ENCODE results near the gene SH2D3C. TPM values are rescaled to one million over a fixed set of nuclear protein-coding genes. Genes with fewer than 3 reads are reported as not detected.

The SH2D3C gene
- total and polyA plus RNA-seq, 4 donors, result 34.5 to 51.5 (median 42.0) TPM

DNA sequence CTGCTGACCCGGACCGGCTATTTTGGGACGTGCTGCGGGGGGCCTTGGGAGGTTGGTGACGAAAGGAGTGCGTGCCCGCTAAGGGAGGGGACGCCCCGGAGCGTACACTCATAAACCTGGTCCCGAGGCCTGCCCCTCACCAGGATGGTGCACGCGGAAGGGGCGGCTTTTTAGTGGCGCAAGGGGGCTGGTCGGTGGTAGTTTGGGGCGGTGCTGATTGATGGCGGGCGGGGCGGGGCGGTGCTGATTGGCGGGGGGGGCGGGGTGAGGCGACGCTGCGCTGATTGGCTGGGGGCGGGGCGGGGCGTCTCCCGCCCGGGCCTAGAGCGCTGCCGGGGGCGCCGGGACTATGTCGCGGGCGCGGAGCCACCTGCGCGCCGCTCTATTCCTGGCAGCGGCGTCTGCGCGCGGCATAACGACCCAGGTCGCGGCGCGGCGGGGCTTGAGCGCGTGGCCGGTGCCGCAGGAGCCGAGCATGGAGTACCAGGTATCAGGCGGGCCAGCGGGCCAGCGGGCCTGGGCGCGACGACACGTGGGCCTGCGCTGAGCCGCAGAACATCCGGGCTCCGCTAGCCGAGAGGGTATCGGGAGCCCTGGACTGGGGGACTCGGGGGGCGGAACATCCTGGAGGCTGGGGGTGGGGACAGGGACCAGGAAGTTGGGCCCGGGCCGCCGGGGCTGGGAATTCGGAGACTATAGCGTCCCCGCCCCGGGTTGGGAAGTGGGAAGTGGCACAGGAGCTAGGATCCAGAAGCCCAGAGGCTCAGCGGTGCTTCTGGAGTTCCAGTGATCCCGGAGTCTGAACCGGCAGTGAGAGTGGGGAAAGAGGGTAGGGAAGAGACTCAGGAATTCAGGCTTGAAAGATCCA is 24.3 kb upstream of the SH2D3C start, which contains the start of gene FPGS:
FPGS (plus strand) TSS at position 307 of the 868 bp plus-strand sequence; CDS start at position 350, 43 bp downstream.
- Histone ChIP-seq H3K9me3 (ENCODE audit: control insufficient read depth in 4 of 4, insufficient read depth in 3 of 4, low read length in 3 of 4) (no peaks in the 10 kb centered on the region), H3K36me3 (ENCODE audit: control insufficient read depth in 4 of 4, insufficient read depth in 4 of 4, low read length in 4 of 4) (peaks cover 3 to 19% (median 13%) of the 10 kb centered on the region in 4 donors), H3K27ac (ENCODE audit: low read depth in 1 of 2, low read length in 1 of 2) (peak within 1 kb of the TSS; percentile 97 to 98), H3K4me1 (ENCODE audit: control insufficient read depth in 5 of 5, insufficient read depth in 5 of 5, low read length in 5 of 5) (peaks cover 0 to 20% (median 10%) of the 10 kb centered on the region in 5 donors), H3K4me3 (peak within 1 kb of the TSS; percentile 43), H3K9ac (ENCODE audit: insufficient read depth in 1 of 2, low read length in 2 of 2) (peak within 1 kb of the TSS; percentile 83 to 86), H3K27me3 (ENCODE audit: control insufficient read depth in 3 of 3, insufficient read depth in 3 of 3, low read length in 2 of 3) (no peaks in the 10 kb centered on the region)
- ATAC-seq (ENCODE audit: insufficient read depth, low FRiP score), result peak; percentile 90
- peak; percentile 90 to 93 (median 92) for DNase-seq
- WGBS, 2 donors, result 0% methylated on average over 63 to 83 of the region's 83 CpGs
- TF ChIP-seq, protein P1, sequence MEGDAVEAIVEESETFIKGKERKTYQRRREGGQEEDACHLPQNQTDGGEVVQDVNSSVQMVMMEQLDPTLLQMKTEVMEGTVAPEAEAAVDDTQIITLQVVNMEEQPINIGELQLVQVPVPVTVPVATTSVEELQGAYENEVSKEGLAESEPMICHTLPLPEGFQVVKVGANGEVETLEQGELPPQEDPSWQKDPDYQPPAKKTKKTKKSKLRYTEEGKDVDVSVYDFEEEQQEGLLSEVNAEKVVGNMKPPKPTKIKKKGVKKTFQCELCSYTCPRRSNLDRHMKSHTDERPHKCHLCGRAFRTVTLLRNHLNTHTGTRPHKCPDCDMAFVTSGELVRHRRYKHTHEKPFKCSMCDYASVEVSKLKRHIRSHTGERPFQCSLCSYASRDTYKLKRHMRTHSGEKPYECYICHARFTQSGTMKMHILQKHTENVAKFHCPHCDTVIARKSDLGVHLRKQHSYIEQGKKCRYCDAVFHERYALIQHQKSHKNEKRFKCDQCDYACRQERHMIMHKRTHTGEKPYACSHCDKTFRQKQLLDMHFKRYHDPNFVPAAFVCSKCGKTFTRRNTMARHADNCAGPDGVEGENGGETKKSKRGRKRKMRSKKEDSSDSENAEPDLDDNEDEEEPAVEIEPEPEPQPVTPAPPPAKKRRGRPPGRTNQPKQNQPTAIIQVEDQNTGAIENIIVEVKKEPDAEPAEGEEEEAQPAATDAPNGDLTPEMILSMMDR (IDR thresholded peaks at IDR 0.05; ENCODE audit: control extremely low read depth, extremely low read depth), result no peak

- H3K9ac ChIP-seq (ENCODE audit: insufficient read depth in 1 of 2, low read length in 2 of 2), result peak overlapping the region; percentile 24 to 30
- no peaks in the 10 kb centered on the region for H3K9me3 ChIP-seq (ENCODE audit: control insufficient read depth in 4 of 4, insufficient read depth in 3 of 4, low read length in 3 of 4)
- peak overlapping the region; percentile 90 to 97 for H3K27ac ChIP-seq (ENCODE audit: low read depth in 1 of 2, low read length in 1 of 2)
- H3K36me3 ChIP-seq (ENCODE audit: control insufficient read depth in 4 of 4, insufficient read depth in 4 of 4, low read length in 4 of 4), result peaks cover 3 to 12% (median 8%) of the 10 kb centered on the region in 4 donors
- peaks cover 0 to 20% (median 10%) of the 10 kb centered on the region in 5 donors for H3K4me1 ChIP-seq (ENCODE audit: control insufficient read depth in 5 of 5, insufficient read depth in 5 of 5, low read length in 5 of 5)
- 10 to 14% methylated on average over 10 of the region's 10 CpGs for WGBS, 2 donors
- peak overlapping the region; percentile 18 for H3K4me3 ChIP-seq
- TF ChIP-seq, protein P1 (IDR thresholded peaks at IDR 0.05; ENCODE audit: control extremely low read depth, extremely low read depth), result no peak
- DNase-seq (peak; percentile 42 to 86 (median 76)), ATAC-seq (ENCODE audit: insufficient read depth, low FRiP score) (peak; percentile 0)
- H3K27me3 ChIP-seq (ENCODE audit: control insufficient read depth in 3 of 3, insufficient read depth in 3 of 3, low read length in 2 of 3), result no peaks in the 10 kb centered on the region
Measured at GRCh38 chr9:127801955-127802575, 23.6 kb upstream of the SH2D3C start.

- TF ChIP-seq, protein P1 (IDR thresholded peaks at IDR 0.05; ENCODE audit: control extremely low read depth, extremely low read depth), result no peak
- Histone ChIP-seq H3K4me1 (ENCODE audit: control insufficient read depth in 5 of 5, insufficient read depth in 5 of 5, low read length in 5 of 5) (peaks cover 0 to 17% (median 9%) of the 10 kb centered on the region in 5 donors), H3K9me3 (ENCODE audit: control insufficient read depth in 4 of 4, insufficient read depth in 3 of 4, low read length in 3 of 4) (no peaks in the 10 kb centered on the region), H3K36me3 (ENCODE audit: control insufficient read depth in 4 of 4, insufficient read depth in 4 of 4, low read length in 4 of 4) (peaks cover 0 to 5% (median 0%) of the 10 kb centered on the region in 4 donors), H3K27me3 (ENCODE audit: control insufficient read depth in 3 of 3, insufficient read depth in 3 of 3, low read length in 2 of 3) (no peaks in the 10 kb centered on the region), H3K9ac (ENCODE audit: insufficient read depth in 1 of 2, low read length in 2 of 2) (peak overlapping the region in 1 of 2 donors; percentile 47), H3K4me3 (no peak overlapping the region), H3K27ac (ENCODE audit: low read depth in 1 of 2, low read length in 1 of 2) (peak overlapping the region in 1 of 2 donors; percentile 55)
- DNase-seq, result no peak
- no peak for ATAC-seq (ENCODE audit: insufficient read depth, low FRiP score)
- WGBS, 2 donors, result 11 to 15% methylated on average over 11 of the region's 11 CpGs
Measured at GRCh38 chr9:127796852-127797370, 18.4 kb upstream of the SH2D3C start.
